Lung (tissue), 12 donors: ENCODE measurements around the gene ARHGAP32. TPM values are rescaled to one million over a fixed set of nuclear protein-coding genes. Genes with fewer than 3 reads are reported as not detected.

Experiments
- ATAC-seq: fragments of 200-7000 bp; cut with Tn5 transposase; one replicate; pipeline ENCODE4 v1.9.1; 2020; ENCODE audit warnings: moderate number of reproducible peaks; ENCODE audit not compliant: insufficient read depth, low FRiP score
- DNase-seq, 3 donors: peaks; one replicate each; pipeline ENCODE4 v3.0.0-alpha.2; 2013 to 2017
- H3K27ac ChIP-seq, 2 donors: one replicate each; pipeline ENCODE4 v1.5.1; 2013; ENCODE audit warnings: mild to moderate bottlenecking in 2 of 2, moderate library complexity in 2 of 2, control low read depth in 1 of 2, inconsistent platforms in 1 of 2, low read depth in 1 of 2, low read length in 1 of 2
- H3K27me3 ChIP-seq, 3 donors: one replicate each; pipeline ENCODE4 v1.5.1; 2013; ENCODE audit warnings: low read length in 2 of 3; ENCODE audit not compliant: control insufficient read depth in 3 of 3, insufficient read depth in 3 of 3
- H3K36me3 ChIP-seq, 4 donors: one replicate each; pipeline ENCODE4 v1.5.1; 2013; ENCODE audit warnings: low read length in 4 of 4, mild to moderate bottlenecking in 1 of 4, moderate library complexity in 1 of 4; ENCODE audit not compliant: control insufficient read depth in 4 of 4, insufficient read depth in 4 of 4
- H3K4me1 ChIP-seq, 5 donors: one replicate each; pipeline ENCODE4 v1.5.1; 2013; ENCODE audit warnings: low read length in 5 of 5, mild to moderate bottlenecking in 2 of 5, moderate library complexity in 1 of 5; ENCODE audit not compliant: control insufficient read depth in 5 of 5, insufficient read depth in 5 of 5
- H3K4me3 ChIP-seq: one replicate; pipeline ENCODE4 v1.5.1; 2013; ENCODE audit warnings: mild to moderate bottlenecking, control low read depth, moderate library complexity
- H3K9ac ChIP-seq, 2 donors: one replicate each; pipeline ENCODE4 v1.5.1; 2013; ENCODE audit warnings: low read length in 2 of 2, control low read depth in 1 of 2; ENCODE audit not compliant: insufficient read depth in 1 of 2
- H3K9me3 ChIP-seq, 4 donors: one replicate each; pipeline ENCODE4 v1.5.1; 2013; ENCODE audit warnings: low read length in 3 of 4, mild to moderate bottlenecking in 1 of 4, moderate library complexity in 1 of 4; ENCODE audit not compliant: control insufficient read depth in 4 of 4, insufficient read depth in 3 of 4
- WGBS, 2 donors: extraction: QIAGEN DNeasy Blood & Tissue Kit; methylation state at CpG; one replicate each; pipeline ENCODE4 v1.1.7; 2013; 5-methylcytosine and 5-hydroxymethylcytosine counted together
- polyA plus RNA-seq, 2 donors: library from polyadenylated mRNA; stranded (reverse); fragments of 200-250 nt; gene quantifications; one replicate each; pipeline ENCODE4 v1.2.1, GENCODE V29; 2013
- total RNA-seq, 2 donors: library from RNA; depleted of rRNA in 1 of 2; stranded (reverse); fragments of >200 nt in 1 of 2; gene quantifications; one replicate each; pipeline ENCODE4 v1.2.1, GENCODE V29; 2014 to 2021
- TF ChIP-seq, protein P1 (sequence below): IDR thresholded peaks from 2 replicates; pipeline ENCODE4 v1.5.1; 2012; ENCODE audit warnings: mild to moderate bottlenecking; ENCODE audit errors: control extremely low read depth, extremely low read depth
- donor health status: control.
- donor health status: control.
- donor health status: Bipolar disorder and iron deficiency.
- donor health status: healthy.
- donor health status: DM: yes; HTN: yes; CAD: no.

The ARHGAP32 gene
- total and polyA plus RNA-seq, 4 donors = 4.1 to 28.4 (median 17.0) TPM

DNA sequence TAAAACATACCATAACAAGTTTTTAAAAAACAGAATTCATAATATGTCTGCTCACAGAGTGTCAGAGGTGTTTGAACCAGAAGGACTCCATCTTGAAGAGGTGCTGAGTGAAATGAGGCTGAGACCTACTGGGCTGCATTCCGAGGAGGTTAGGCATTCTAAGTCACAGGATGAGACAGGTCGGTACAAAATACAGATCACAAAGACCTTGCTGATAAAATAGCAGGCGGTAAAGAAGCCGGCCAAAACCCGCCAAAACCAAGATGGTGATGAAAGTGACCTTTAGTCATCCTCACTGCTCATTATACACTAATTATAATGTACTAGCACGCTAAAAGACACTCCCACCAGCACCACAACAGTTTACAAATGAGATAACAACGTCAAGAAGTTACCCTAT, 116.4 kb downstream of the ARHGAP32 start:
- H3K36me3 ChIP-seq = peaks cover 0 to 4% (median 0%) of the 10 kb centered on the region in 4 donors
- no peak for ATAC-seq

DNA sequence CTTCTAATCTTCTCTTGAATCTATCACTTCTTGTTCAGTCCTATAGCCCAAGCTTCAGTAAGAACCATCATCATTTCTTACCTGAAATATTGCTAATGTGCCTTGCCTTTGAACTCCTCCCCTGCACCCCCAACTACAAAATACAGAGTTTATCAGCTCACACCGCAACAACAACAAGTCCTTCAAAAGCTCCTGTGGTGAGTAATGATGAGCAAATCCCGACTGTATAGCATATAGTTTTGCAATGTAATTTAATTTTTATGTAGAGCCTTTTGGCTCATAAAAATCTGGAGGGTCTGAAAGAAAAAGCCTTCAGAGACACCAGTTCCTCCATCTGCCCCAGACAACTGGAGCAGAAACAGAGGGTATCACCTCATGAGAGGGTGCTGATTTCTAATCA, 124.7 kb downstream of the ARHGAP32 start:
- no peaks in the 10 kb centered on the region for H3K27me3 ChIP-seq
- peaks cover 0 to 9% (median 3%) of the 10 kb centered on the region in 4 donors for H3K36me3 ChIP-seq
- TF ChIP-seq, protein P1, sequence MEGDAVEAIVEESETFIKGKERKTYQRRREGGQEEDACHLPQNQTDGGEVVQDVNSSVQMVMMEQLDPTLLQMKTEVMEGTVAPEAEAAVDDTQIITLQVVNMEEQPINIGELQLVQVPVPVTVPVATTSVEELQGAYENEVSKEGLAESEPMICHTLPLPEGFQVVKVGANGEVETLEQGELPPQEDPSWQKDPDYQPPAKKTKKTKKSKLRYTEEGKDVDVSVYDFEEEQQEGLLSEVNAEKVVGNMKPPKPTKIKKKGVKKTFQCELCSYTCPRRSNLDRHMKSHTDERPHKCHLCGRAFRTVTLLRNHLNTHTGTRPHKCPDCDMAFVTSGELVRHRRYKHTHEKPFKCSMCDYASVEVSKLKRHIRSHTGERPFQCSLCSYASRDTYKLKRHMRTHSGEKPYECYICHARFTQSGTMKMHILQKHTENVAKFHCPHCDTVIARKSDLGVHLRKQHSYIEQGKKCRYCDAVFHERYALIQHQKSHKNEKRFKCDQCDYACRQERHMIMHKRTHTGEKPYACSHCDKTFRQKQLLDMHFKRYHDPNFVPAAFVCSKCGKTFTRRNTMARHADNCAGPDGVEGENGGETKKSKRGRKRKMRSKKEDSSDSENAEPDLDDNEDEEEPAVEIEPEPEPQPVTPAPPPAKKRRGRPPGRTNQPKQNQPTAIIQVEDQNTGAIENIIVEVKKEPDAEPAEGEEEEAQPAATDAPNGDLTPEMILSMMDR = no peak
- H3K9ac ChIP-seq = no peak overlapping the region
- no peak overlapping the region for H3K27ac ChIP-seq
- 90 to 93% methylated on average over 2 of the region's 2 CpGs for WGBS, 2 donors
- H3K4me3 ChIP-seq = no peak overlapping the region
- no peak for DNase-seq
- no peak for ATAC-seq
- no peaks in the 10 kb centered on the region for H3K9me3 ChIP-seq
- H3K4me1 ChIP-seq = no peaks in the 10 kb centered on the region

More for the DNA sequence above, 116.4 kb downstream of the ARHGAP32 start:
- Histone ChIP-seq H3K9me3 (no peaks in the 10 kb centered on the region), H3K27me3 (no peaks in the 10 kb centered on the region), H3K4me3 (no peak overlapping the region), H3K9ac (no peak overlapping the region), H3K27ac (no peak overlapping the region), H3K4me1 (peaks cover 0 to 3% (median 0%) of the 10 kb centered on the region in 5 donors)
- WGBS, 2 donors = 86 to 93% methylated on average over 7 of the region's 7 CpGs
- TF ChIP-seq, protein P1 = no peak
- no peak for DNase-seq

DNA sequence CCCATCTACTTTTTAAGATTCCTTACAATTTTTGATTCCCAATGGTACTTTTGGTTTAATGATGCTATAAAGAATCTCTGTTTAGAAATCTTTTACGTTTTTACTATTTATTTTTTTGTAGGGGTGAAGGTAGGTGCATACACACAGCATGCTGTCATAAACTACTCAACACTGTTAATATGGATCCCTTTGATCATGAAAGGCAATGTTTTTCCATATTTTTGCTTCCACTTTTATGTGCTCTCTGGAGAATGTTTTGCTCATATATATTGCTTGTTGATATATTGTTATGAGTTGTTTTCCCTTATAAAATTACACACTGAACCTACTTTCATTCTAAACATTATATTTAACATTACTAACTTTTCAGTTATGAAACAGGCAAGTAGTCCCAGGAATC, 125.9 kb downstream of the ARHGAP32 start:
- Histone ChIP-seq H3K36me3 (peaks cover 0 to 10% (median 3%) of the 10 kb centered on the region in 4 donors), H3K27me3 (no peaks in the 10 kb centered on the region), H3K4me1 (no peaks in the 10 kb centered on the region), H3K9ac (no peak overlapping the region), H3K27ac (no peak overlapping the region), H3K4me3 (no peak overlapping the region), H3K9me3 (no peaks in the 10 kb centered on the region)
- 84 to 94% methylated on average over 1 of the region's 1 CpG for WGBS, 2 donors
- DNase-seq = no peak
- ATAC-seq = no peak
- TF ChIP-seq, protein P1 = no peak

DNA sequence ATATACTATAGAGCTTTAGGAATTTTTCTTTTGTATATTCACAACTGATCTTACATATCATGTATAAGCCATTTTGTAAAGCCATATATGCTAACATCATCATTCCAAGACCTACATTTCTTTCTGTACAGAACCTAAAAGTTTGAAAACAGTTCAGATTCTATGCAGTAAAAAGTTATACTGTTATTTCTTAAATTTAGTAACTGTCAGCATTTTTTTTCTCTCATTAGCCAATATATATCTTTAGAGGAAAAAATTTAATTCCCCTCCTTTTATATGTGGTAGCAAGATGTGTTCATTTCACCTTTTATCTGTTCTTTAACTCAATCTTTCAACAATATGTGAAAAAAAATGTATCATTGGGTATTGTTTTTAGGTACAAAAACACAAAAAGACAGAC, 129.0 kb downstream of the ARHGAP32 start:
- Histone ChIP-seq H3K4me3 (no peak overlapping the region), H3K27ac (no peak overlapping the region), H3K9me3 (no peaks in the 10 kb centered on the region), H3K36me3 (peaks cover 0 to 14% (median 3%) of the 10 kb centered on the region in 4 donors), H3K4me1 (no peaks in the 10 kb centered on the region), H3K27me3 (no peaks in the 10 kb centered on the region), H3K9ac (no peak overlapping the region)
- TF ChIP-seq, protein P1 = no peak
- DNase-seq = no peak
- no peak for ATAC-seq
